HepG2 (cell line): Measurements from ENCODE around the gene GPR33. TPM values are rescaled to one million over a fixed set of nuclear protein-coding genes. Genes with fewer than 3 reads are reported as not detected.

Experiments used
- ATRX ChIP-seq: sonication (generic); formaldehyde crosslinking; IDR thresholded peaks from 2 replicates; pipeline ENCODE4 v1.4.0; 2020; ENCODE audit warnings: missing genetic modification reagents, borderline replicate concordance
- ESRRA ChIP-seq: sonication (generic); formaldehyde crosslinking; IDR thresholded peaks from 2 replicates; pipeline ENCODE4 v1.5.1; 2020; ENCODE audit warnings: mild to moderate bottlenecking, low read depth, missing genetic modification reagents
- JUNB ChIP-seq: sonication (generic); formaldehyde crosslinking; IDR thresholded peaks from 2 replicates; pipeline ENCODE4 v1.8.0; 2022; ENCODE audit warnings: missing genetic modification reagents, mild to moderate bottlenecking, borderline replicate concordance
- MATR3 ChIP-seq: sonication (generic); formaldehyde crosslinking; IDR thresholded peaks from 2 replicates; pipeline ENCODE4 v1.4.0; 2020; ENCODE audit warnings: missing genetic modification reagents
- NONO ChIP-seq, 2 experiments: fragments of 450-650 bp in 1 of 2; sonication (generic) in 1 of 2; formaldehyde crosslinking in 1 of 2; IDR thresholded peaks in 1 of 2; conservative IDR thresholded peaks in 1 of 2; 2 replicates each; pipeline versions ENCODE4 v1.6.1 to v1.8.0; 2017 to 2022; ENCODE audit warnings: mild to moderate bottlenecking in 1 of 2, missing genetic modification reagents in 1 of 2, moderate library complexity in 1 of 2
- PHF20 ChIP-seq: sonication (generic); formaldehyde crosslinking; IDR thresholded peaks from 2 replicates; pipeline ENCODE4 v1.5.0; 2020; ENCODE audit warnings: mild to moderate bottlenecking, missing genetic modification reagents
- PITX1 ChIP-seq: sonication (generic); formaldehyde crosslinking; IDR thresholded peaks from 2 replicates; pipeline ENCODE4 v1.5.1; 2020; ENCODE audit warnings: mild to moderate bottlenecking, missing genetic modification reagents
- SALL2 ChIP-seq: sonication (generic); formaldehyde crosslinking; IDR thresholded peaks from 2 replicates; pipeline ENCODE4 v1.8.1; 2023; ENCODE audit warnings: mild to moderate bottlenecking, missing genetic modification reagents, inconsistent platforms
- SATB2 ChIP-seq: sonication (generic); formaldehyde crosslinking; IDR thresholded peaks from 2 replicates; pipeline ENCODE4 v1.5.0; 2020; ENCODE audit warnings: missing genetic modification reagents
- SP140L ChIP-seq: sonication (generic); formaldehyde crosslinking; IDR thresholded peaks from 2 replicates; pipeline ENCODE4 v1.4.0; 2020; ENCODE audit warnings: missing genetic modification reagents, borderline replicate concordance
- ZNF234 ChIP-seq: sonication (generic); formaldehyde crosslinking; conservative IDR thresholded peaks from 2 replicates; pipeline ENCODE4 v1.5.1; 2020; ENCODE audit warnings: mild to moderate bottlenecking, missing genetic modification reagents
- ZNF33B ChIP-seq: sonication (generic); formaldehyde crosslinking; IDR thresholded peaks from 2 replicates; pipeline ENCODE4 v1.5.1; 2020; ENCODE audit warnings: mild to moderate bottlenecking, missing genetic modification reagents
- polyA plus RNA-seq, 8 experiments: library from polyadenylated mRNA; depleted of rRNA in 3 of 8; stranded (reverse) in 7 of 8; unstranded in 1 of 8; fragments of >200 nt; fragmentation: Illumina TruSeq in 4 of 8; extraction: Trizol in 4 of 8; gene quantifications; 2 replicates each; pipeline versions ENCODE4 v1.2.1 to v1.2.3, GENCODE V29; 2011 to 2016; ENCODE audit warnings: low read depth in 4 of 8, missing spikeins in 1 of 8, mixed read lengths in 1 of 8; ENCODE audit not compliant: insufficient read depth in 1 of 8
- total RNA-seq, 5 experiments: library from RNA; depleted of rRNA; stranded (reverse); fragments of >200 nt; fragmentation: Illumina TruSeq; extraction: Trizol; gene quantifications; 2 replicates each; pipeline ENCODE4 v1.2.3, GENCODE V29; 2016; ENCODE audit warnings: low read depth in 1 of 5
- TF ChIP-seq, protein P1 (sequence below): sonication (generic); formaldehyde crosslinking; IDR thresholded peaks from 2 replicates; pipeline ENCODE4 v1.4.0; 2020; ENCODE audit warnings: missing genetic modification reagents
- TF ChIP-seq, protein P2 (sequence below): sonication (generic); formaldehyde crosslinking; IDR thresholded peaks from 2 replicates; pipeline ENCODE4 v1.5.1; 2020; ENCODE audit warnings: mild to moderate bottlenecking, missing genetic modification reagents, borderline replicate concordance
- TF ChIP-seq, protein P3 (sequence below): sonication (generic); formaldehyde crosslinking; IDR thresholded peaks from 2 replicates; pipeline ENCODE4 v1.5.0; 2020; ENCODE audit warnings: missing genetic modification reagents, mild to moderate bottlenecking, borderline replicate concordance
- TF ChIP-seq, protein P4 (sequence below): sonication (generic); formaldehyde crosslinking; IDR thresholded peaks from 2 replicates; pipeline ENCODE4 v1.9.0; 2021; ENCODE audit warnings: missing genetic modification reagents, mild to moderate bottlenecking, borderline replicate concordance
- TF ChIP-seq, protein P5 (sequence below): IDR thresholded peaks from 2 replicates; pipeline ENCODE4 v1.6.1; 2016; ENCODE audit warnings: mild to moderate bottlenecking
- TF ChIP-seq, protein P6 (sequence below): sonication (generic); formaldehyde crosslinking; IDR thresholded peaks from 2 replicates; pipeline ENCODE4 v1.4.0; 2020; ENCODE audit warnings: missing genetic modification reagents, borderline replicate concordance

The GPR33 gene
- total and polyA plus RNA-seq, 2 of the 13 experiments (the other 11 are each of a cell fraction or from before 2014, with no cell fraction given) = not detected

DNA sequence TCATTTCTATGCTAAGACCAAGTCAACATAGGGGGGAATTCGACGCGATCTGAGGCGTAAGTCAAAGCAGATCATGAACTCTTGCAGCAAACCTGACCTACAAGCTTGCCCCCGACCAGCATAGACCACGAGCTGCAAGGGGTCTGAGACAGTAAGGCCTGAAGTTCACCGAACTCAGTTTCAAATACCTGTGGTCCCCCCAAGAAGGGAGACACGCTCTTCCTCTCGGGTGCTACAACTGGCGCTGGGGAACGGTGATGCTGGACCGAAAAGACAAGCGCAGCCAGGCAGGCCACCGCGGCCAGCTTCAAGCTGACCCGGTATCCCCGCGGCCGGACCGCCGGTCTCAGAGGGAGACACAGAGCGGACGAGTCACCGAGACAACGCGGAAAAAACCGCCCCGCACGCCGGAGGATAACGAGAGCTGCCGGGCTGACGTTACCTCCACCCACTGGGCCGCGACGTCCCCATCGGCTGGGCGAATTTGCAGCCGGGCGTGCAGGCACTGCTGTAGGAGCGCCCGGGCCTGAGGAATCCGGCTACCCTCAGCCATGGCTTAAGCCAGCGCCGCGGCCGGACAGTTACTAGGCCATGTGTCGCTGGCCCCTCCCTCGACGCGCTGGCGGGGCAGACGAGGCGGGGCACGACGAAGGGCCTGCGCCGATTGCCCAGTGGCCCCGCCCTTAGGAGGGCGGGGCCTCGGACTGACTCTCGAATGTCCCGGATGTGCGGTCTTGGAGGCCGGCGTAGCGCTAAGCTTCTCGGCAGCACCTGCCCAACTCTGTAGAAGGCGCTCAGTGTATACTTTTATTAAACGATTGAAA, 30.8 kb downstream of the GPR33 start, which contains the start of gene DTD2 (continued):
- TF ChIP-seq, protein P1, sequence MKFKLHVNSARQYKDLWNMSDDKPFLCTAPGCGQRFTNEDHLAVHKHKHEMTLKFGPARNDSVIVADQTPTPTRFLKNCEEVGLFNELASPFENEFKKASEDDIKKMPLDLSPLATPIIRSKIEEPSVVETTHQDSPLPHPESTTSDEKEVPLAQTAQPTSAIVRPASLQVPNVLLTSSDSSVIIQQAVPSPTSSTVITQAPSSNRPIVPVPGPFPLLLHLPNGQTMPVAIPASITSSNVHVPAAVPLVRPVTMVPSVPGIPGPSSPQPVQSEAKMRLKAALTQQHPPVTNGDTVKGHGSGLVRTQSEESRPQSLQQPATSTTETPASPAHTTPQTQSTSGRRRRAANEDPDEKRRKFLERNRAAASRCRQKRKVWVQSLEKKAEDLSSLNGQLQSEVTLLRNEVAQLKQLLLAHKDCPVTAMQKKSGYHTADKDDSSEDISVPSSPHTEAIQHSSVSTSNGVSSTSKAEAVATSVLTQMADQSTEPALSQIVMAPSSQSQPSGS (CRISPR knock-in tag) = peak; percentile 97
- TF ChIP-seq SATB2 (CRISPR knock-in tag) = peak; percentile 98; the same call in 1 of the 2 replicates
- no peak for TF ChIP-seq JUNB (CRISPR knock-in tag)
- TF ChIP-seq PITX1 (CRISPR knock-in tag) = peak; percentile 99
- TF ChIP-seq ATRX (CRISPR knock-in tag) = 0 out of 2 replicates have a peak, but pooled peaks have one; percentile 79
- TF ChIP-seq ESRRA (CRISPR knock-in tag) = peak; percentile 95
- TF ChIP-seq NONO (IDR thresholded peaks at IDR 0.05) = no peak
- TF ChIP-seq NONO (CRISPR knock-in tag; conservative IDR thresholded peaks at IDR 0.05) = peak; percentile 100
- TF ChIP-seq, protein P2, sequence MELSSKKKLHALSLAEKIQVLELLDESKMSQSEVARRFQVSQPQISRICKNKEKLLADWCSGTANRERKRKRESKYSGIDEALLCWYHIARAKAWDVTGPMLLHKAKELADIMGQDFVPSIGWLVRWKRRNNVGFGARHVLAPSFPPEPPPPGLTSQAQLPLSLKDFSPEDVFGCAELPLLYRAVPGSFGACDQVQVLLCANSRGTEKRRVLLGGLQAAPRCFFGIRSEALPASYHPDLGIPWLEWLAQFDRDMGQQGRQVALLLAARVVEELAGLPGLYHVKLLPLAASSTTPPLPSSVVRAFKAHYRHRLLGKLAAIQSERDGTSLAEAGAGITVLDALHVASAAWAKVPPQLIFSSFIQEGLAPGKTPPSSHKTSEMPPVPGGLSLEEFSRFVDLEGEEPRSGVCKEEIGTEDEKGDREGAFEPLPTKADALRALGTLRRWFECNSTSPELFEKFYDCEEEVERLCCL = peak; percentile 99
- TF ChIP-seq MATR3 (CRISPR knock-in tag) = no peak
- TF ChIP-seq SP140L (CRISPR knock-in tag) = no peak; the same call in none of the 2 replicates
- peak; percentile 100 for TF ChIP-seq SALL2 (CRISPR knock-in tag)
- TF ChIP-seq, protein P3, sequence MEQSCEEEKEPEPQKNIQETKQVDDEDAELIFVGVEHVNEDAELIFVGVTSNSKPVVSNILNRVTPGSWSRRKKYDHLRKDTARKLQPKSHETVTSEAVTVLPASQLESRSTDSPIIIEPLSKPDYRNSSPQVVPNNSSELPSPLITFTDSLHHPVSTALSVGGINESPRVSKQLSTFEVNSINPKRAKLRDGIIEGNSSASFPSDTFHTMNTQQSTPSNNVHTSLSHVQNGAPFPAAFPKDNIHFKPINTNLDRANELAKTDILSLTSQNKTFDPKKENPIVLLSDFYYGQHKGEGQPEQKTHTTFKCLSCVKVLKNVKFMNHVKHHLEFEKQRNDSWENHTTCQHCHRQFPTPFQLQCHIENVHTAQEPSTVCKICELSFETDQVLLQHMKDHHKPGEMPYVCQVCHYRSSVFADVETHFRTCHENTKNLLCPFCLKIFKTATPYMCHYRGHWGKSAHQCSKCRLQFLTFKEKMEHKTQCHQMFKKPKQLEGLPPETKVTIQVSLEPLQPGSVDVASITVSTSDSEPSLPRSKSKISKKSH (CRISPR knock-in tag) = peak; percentile 100
- TF ChIP-seq PHF20 (CRISPR knock-in tag) = peak; percentile 87
- TF ChIP-seq, protein P4, sequence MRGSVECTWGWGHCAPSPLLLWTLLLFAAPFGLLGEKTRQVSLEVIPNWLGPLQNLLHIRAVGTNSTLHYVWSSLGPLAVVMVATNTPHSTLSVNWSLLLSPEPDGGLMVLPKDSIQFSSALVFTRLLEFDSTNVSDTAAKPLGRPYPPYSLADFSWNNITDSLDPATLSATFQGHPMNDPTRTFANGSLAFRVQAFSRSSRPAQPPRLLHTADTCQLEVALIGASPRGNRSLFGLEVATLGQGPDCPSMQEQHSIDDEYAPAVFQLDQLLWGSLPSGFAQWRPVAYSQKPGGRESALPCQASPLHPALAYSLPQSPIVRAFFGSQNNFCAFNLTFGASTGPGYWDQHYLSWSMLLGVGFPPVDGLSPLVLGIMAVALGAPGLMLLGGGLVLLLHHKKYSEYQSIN = no peak
- TF ChIP-seq ZNF33B (CRISPR knock-in tag) = peak; percentile 99
- TF ChIP-seq, protein P5, sequence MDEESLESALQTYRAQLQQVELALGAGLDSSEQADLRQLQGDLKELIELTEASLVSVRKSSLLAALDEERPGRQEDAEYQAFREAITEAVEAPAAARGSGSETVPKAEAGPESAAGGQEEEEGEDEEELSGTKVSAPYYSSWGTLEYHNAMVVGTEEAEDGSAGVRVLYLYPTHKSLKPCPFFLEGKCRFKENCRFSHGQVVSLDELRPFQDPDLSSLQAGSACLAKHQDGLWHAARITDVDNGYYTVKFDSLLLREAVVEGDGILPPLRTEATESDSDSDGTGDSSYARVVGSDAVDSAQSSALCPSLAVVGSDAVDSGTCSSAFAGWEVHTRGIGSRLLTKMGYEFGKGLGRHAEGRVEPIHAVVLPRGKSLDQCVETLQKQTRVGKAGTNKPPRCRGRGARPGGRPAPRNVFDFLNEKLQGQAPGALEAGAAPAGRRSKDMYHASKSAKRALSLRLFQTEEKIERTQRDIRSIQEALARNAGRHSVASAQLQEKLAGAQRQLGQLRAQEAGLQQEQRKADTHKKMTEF (CRISPR knock-in tag) = peak; percentile 100
- peak; percentile 99 for TF ChIP-seq ZNF234 (CRISPR knock-in tag)
- TF ChIP-seq, protein P6, sequence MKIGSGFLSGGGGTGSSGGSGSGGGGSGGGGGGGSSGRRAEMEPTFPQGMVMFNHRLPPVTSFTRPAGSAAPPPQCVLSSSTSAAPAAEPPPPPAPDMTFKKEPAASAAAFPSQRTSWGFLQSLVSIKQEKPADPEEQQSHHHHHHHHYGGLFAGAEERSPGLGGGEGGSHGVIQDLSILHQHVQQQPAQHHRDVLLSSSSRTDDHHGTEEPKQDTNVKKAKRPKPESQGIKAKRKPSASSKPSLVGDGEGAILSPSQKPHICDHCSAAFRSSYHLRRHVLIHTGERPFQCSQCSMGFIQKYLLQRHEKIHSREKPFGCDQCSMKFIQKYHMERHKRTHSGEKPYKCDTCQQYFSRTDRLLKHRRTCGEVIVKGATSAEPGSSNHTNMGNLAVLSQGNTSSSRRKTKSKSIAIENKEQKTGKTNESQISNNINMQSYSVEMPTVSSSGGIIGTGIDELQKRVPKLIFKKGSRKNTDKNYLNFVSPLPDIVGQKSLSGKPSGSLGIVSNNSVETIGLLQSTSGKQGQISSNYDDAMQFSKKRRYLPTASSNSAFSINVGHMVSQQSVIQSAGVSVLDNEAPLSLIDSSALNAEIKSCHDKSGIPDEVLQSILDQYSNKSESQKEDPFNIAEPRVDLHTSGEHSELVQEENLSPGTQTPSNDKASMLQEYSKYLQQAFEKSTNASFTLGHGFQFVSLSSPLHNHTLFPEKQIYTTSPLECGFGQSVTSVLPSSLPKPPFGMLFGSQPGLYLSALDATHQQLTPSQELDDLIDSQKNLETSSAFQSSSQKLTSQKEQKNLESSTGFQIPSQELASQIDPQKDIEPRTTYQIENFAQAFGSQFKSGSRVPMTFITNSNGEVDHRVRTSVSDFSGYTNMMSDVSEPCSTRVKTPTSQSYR = peak; percentile 53; the same call in 1 of the 2 replicates
